Measurements from ENCODE around the gene TPM1. TPM values are rescaled to one million over a fixed set of nuclear protein-coding genes. Genes with fewer than 3 reads are reported as not detected.

The TPM1 gene
- total and polyA plus RNA-seq, 10 of the 15 experiments (the other 5 are each of a cell fraction or from before 2014, with no cell fraction given): 0.43 to 10.0 (median 2.4) TPM

DNA sequence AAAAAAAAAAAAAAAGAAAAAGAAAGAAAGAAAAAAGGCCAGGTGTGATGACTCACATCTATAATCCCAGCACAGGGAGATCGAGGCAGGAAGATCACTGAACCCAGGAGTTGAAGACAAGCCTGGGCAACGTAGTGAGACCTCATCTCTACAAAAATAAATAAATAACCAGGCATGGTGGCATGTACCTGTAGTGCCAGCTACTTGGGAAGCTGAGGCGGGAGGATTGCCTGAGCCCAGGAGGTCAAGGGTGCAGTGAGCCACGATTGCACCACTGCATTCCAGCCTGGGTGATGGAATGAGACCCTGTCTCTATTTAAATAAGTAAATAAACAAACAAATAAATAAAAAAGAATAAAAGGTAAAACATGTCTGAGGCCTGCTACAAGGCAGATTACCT lies 39.8 kb downstream of the TPM1 start (continued):
- TF ChIP-seq, protein P1, sequence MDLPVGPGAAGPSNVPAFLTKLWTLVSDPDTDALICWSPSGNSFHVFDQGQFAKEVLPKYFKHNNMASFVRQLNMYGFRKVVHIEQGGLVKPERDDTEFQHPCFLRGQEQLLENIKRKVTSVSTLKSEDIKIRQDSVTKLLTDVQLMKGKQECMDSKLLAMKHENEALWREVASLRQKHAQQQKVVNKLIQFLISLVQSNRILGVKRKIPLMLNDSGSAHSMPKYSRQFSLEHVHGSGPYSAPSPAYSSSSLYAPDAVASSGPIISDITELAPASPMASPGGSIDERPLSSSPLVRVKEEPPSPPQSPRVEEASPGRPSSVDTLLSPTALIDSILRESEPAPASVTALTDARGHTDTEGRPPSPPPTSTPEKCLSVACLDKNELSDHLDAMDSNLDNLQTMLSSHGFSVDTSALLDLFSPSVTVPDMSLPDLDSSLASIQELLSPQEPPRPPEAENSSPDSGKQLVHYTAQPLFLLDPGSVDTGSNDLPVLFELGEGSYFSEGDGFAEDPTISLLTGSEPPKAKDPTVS (IDR thresholded peaks at IDR 0.05; ENCODE audit: low read depth, low read length): no peak
- TF ChIP-seq LARP7 (IDR thresholded peaks at IDR 0.05) (no peak), CBFB (IDR thresholded peaks at IDR 0.05; ENCODE audit: low read depth) (no peak), MXI1 (IDR thresholded peaks at IDR 0.05; ENCODE audit: low read depth, low read length) (no peak), SUZ12 (IDR thresholded peaks at IDR 0.05; ENCODE audit: unreplicated experiment) (no peak)
- TF ChIP-seq, protein P2, sequence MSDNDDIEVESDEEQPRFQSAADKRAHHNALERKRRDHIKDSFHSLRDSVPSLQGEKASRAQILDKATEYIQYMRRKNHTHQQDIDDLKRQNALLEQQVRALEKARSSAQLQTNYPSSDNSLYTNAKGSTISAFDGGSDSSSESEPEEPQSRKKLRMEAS (IDR thresholded peaks at IDR 0.05; ENCODE audit: low read depth, low read length): no peak

DNA sequence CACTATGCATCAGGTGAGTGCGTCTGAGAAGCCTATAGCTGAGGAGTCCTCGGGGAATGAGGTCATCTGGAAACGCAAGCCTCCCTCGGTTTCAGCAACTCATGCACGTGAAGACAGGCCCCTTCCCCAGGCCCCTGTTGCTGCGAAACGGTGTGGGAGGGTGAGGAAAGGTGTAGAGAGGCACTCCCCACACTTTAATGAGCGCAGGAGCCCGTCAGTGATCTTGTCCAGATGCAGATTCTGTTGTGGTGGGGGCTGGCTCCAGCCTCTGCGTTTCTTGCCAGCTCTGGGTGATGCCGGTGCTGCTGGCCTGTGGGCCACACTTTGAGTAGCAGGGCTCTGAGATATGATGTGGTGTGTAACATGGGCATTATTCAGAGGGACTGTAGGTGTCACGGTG lies 40.5 kb downstream of the TPM1 start:
- 25% methylated on average over 12 of the region's 12 CpGs for WGBS (ENCODE audit: insufficient coverage, insufficient replicate concordance, low lambda C conversion rate, missing lambda C conversion rate)
- Histone ChIP-seq H3K27me3 (replicated peaks in 1 of 2; ENCODE audit: control insufficient read depth in 2 of 2, insufficient read depth in 2 of 2, low read length in 1 of 2) (no peaks in the 10 kb centered on the region), H2AFZ (ENCODE audit: control insufficient read depth, low read depth, low read length) (no peak overlapping the region), H3K36me3 (ENCODE audit: control insufficient read depth in 2 of 2, insufficient read depth in 2 of 2, low read length in 1 of 2) (no peaks in the 10 kb centered on the region), H3K27ac (ENCODE audit: control insufficient read depth, insufficient read depth) (no peak overlapping the region), H3K4me1 (ENCODE audit: control insufficient read depth, insufficient read depth, low read length) (no peaks in the 10 kb centered on the region), H4K20me1 (ENCODE audit: control insufficient read depth, insufficient read depth) (no peaks in the 10 kb centered on the region; the same call in 1 of the 2 replicates), H3K9me3 (replicated peaks; ENCODE audit: control insufficient read depth, insufficient read depth, low read length) (no peaks in the 10 kb centered on the region), H3K79me2 (ENCODE audit: control insufficient read depth, insufficient read depth, low read length) (no peaks in the 10 kb centered on the region), H3K4me3 (no peak overlapping the region), H3K9ac (ENCODE audit: control insufficient read depth, insufficient read depth, low read length) (no peak overlapping the region), H3K4me2 (ENCODE audit: control insufficient read depth, insufficient read depth) (no peak overlapping the region)
- in situ Hi-C loops (cut with MboI): loop anchor here (10.0 kb wide), 1 partner anchor 308 kb away; no protein-coding TSS in a partner anchor
- intact Hi-C loops (cut with micrococcal nuclease; ENCODE audit: unreplicated experiment): no loop called here
- ChIA-PET POLR2A (no interaction called here), SMC1A (ENCODE audit: uncharacterized antibody, unreplicated experiment) (no interaction called here), CTCF (interaction anchor here (0.7 to 1.6 kb wide), 2 partner anchors 36 to 348 kb away, joined by 3 to 4 read pairs; no protein-coding TSS in a partner anchor), RAD21 (ENCODE audit: unreplicated experiment) (no interaction called here)
- no peak for DNase-seq (ENCODE audit: low read depth, low spot score)
- ATAC-seq: no peak
- FAIRE-seq: no peak
- BruUV-seq (replicated peaks): no TSS peak
- TF ChIP-seq, protein P3, sequence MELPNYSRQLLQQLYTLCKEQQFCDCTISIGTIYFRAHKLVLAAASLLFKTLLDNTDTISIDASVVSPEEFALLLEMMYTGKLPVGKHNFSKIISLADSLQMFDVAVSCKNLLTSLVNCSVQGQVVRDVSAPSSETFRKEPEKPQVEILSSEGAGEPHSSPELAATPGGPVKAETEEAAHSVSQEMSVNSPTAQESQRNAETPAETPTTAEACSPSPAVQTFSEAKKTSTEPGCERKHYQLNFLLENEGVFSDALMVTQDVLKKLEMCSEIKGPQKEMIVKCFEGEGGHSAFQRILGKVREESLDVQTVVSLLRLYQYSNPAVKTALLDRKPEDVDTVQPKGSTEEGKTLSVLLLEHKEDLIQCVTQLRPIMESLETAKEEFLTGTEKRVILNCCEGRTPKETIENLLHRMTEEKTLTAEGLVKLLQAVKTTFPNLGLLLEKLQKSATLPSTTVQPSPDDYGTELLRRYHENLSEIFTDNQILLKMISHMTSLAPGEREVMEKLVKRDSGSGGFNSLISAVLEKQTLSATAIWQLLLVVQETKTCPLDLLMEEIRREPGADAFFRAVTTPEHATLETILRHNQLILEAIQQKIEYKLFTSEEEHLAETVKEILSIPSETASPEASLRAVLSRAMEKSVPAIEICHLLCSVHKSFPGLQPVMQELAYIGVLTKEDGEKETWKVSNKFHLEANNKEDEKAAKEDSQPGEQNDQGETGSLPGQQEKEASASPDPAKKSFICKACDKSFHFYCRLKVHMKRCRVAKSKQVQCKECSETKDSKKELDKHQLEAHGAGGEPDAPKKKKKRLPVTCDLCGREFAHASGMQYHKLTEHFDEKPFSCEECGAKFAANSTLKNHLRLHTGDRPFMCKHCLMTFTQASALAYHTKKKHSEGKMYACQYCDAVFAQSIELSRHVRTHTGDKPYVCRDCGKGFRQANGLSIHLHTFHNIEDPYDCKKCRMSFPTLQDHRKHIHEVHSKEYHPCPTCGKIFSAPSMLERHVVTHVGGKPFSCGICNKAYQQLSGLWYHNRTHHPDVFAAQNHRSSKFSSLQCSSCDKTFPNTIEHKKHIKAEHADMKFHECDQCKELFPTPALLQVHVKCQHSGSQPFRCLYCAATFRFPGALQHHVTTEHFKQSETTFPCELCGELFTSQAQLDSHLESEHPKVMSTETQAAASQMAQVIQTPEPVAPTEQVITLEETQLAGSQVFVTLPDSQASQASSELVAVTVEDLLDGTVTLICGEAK (IDR thresholded peaks at IDR 0.05; ENCODE audit: borderline replicate concordance): no peak
- no peak for TF ChIP-seq TCF12 (IDR thresholded peaks at IDR 0.05; ENCODE audit: low read depth, low read length)
- TF ChIP-seq, protein P4, sequence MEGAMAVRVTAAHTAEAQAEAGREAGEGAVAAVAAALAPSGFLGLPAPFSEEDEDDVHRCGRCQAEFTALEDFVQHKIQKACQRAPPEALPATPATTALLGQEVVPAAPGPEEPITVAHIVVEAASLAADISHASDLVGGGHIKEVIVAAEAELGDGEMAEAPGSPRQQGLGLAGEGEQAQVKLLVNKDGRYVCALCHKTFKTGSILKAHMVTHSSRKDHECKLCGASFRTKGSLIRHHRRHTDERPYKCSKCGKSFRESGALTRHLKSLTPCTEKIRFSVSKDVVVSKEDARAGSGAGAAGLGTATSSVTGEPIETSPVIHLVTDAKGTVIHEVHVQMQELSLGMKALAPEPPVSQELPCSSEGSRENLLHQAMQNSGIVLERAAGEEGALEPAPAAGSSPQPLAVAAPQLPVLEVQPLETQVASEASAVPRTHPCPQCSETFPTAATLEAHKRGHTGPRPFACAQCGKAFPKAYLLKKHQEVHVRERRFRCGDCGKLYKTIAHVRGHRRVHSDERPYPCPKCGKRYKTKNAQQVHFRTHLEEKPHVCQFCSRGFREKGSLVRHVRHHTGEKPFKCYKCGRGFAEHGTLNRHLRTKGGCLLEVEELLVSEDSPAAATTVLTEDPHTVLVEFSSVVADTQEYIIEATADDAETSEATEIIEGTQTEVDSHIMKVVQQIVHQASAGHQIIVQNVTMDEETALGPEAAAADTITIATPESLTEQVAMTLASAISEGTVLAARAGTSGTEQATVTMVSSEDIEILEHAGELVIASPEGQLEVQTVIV (IDR thresholded peaks at IDR 0.05; ENCODE audit: borderline replicate concordance, partially characterized antibody): no peak
- TF ChIP-seq IKZF1 (conservative IDR thresholded peaks at IDR 0.05): no peak
- TF ChIP-seq HDAC2 (IDR thresholded peaks at IDR 0.05): no peak
- no peak for TF ChIP-seq POLR2AphosphoS5 (IDR thresholded peaks at IDR 0.05; ENCODE audit: low read length)
- TF ChIP-seq CHD2 (IDR thresholded peaks at IDR 0.05; ENCODE audit: borderline replicate concordance, low read depth, low read length): no peak
- TF ChIP-seq RAD21 (IDR thresholded peaks at IDR 0.05; ENCODE audit: insufficient read depth, low read depth, low read length): no peak

Measured in GM12878 (cell line).